CD14-positive monocyte (primary cell): ENCODE results near the gene EDRF1. TPM values are rescaled to one million over a fixed set of nuclear protein-coding genes. Genes with fewer than 3 reads are reported as not detected.

Source experiments
- DNase-seq, 3 donors: peaks; one replicate each; pipeline ENCODE4 v3.0.0-alpha.2; 2011 to 2022
- H2AFZ ChIP-seq: 2 replicates; pipeline ENCODE4 v1.6.0; 2012; ENCODE audit warnings: mild to moderate bottlenecking, low read depth, low read length, inconsistent platforms; ENCODE audit not compliant: insufficient read depth, poor library complexity, severe bottlenecking
- H3K27ac ChIP-seq, 2 donors: 1 replicate in 1 of 2; 2 replicates in 1 of 2; pipeline ENCODE4 v1.5.1; 2012 to 2013; ENCODE audit warnings: low read length in 2 of 2, control low read depth in 1 of 2, inconsistent platforms in 1 of 2, low read depth in 1 of 2, mild to moderate bottlenecking in 1 of 2
- H3K27me3 ChIP-seq, 2 donors: one replicate each; pipeline versions ENCODE4 v1.6.0 to v1.6.1; 2011 to 2013; ENCODE audit warnings: low read length in 2 of 2; ENCODE audit not compliant: control insufficient read depth in 2 of 2, insufficient read depth in 2 of 2
- H3K36me3 ChIP-seq, 2 donors: replicated peaks in 1 of 2; 1 replicate in 1 of 2; 2 replicates in 1 of 2; pipeline versions ENCODE4 v1.5.1 to v1.6.1; 2012 to 2013; ENCODE audit warnings: low read length in 2 of 2, control low read depth in 1 of 2, inconsistent platforms in 1 of 2, mild to moderate bottlenecking in 1 of 2; ENCODE audit not compliant: insufficient read depth in 2 of 2, control insufficient read depth in 1 of 2
- H3K4me1 ChIP-seq, 2 donors: 1 replicate in 1 of 2; 2 replicates in 1 of 2; pipeline versions ENCODE4 v1.5.1 to v1.6.1; 2012 to 2013; ENCODE audit warnings: low read length in 2 of 2, control low read depth in 1 of 2, inconsistent platforms in 1 of 2, mild to moderate bottlenecking in 1 of 2, moderate library complexity in 1 of 2; ENCODE audit not compliant: insufficient read depth in 2 of 2, control insufficient read depth in 1 of 2
- H3K4me2 ChIP-seq: replicated peaks from 2 replicates; pipeline ENCODE3; 2012; ENCODE audit warnings: low read length, moderate library complexity, mild to moderate bottlenecking; ENCODE audit not compliant: poor library complexity, severe bottlenecking; ENCODE audit errors: extremely low read depth
- H3K4me3 ChIP-seq, 3 experiments: fragments of 200-600 bp in 1 of 3; sonication (generic) in 1 of 3; replicated peaks in 1 of 3; 1 replicate in 2 of 3; 2 replicates in 1 of 3; pipeline ENCODE4 v1.5.1; 2011 to 2013; ENCODE audit warnings: low read length in 3 of 3, mild to moderate bottlenecking in 3 of 3, control low read depth in 2 of 3, low read depth in 2 of 3, inconsistent platforms in 1 of 3, moderate library complexity in 1 of 3
- H3K79me2 ChIP-seq: 2 replicates; pipeline ENCODE4 v1.6.0; 2012; ENCODE audit warnings: mild to moderate bottlenecking, control low read depth, inconsistent platforms, low read length, moderate library complexity; ENCODE audit not compliant: insufficient read depth
- H3K9ac ChIP-seq: 2 replicates; pipeline ENCODE4 v1.6.0; 2017; ENCODE audit warnings: low read length, mild to moderate bottlenecking; ENCODE audit not compliant: insufficient read depth, poor library complexity, severe bottlenecking
- H3K9me3 ChIP-seq, 2 donors: replicated peaks in 1 of 2; 1 replicate in 1 of 2; 2 replicates in 1 of 2; pipeline versions ENCODE4 v1.5.1 to v1.6.1; 2012 to 2013; ENCODE audit warnings: low read length in 2 of 2, control low read depth in 1 of 2; ENCODE audit not compliant: control insufficient read depth in 1 of 2, insufficient read depth in 1 of 2
- H4K20me1 ChIP-seq: 2 replicates; pipeline ENCODE4 v1.6.0; 2012; ENCODE audit warnings: mild to moderate bottlenecking, low read length, control low read depth, moderate library complexity; ENCODE audit not compliant: insufficient read depth
- H3K27ac Mint-ChIP-seq, 7 donors: one replicate each; pipeline ENCODE4 v1.8.0; 2020; ENCODE audit warnings: mild to moderate bottlenecking in 7 of 7, mixed read lengths in 7 of 7, moderate library complexity in 6 of 7, inconsistent platforms in 2 of 7
- H3K27me3 Mint-ChIP-seq, 3 donors: one replicate each; pipeline ENCODE4 v1.8.0; 2021 to 2022; ENCODE audit warnings: low read depth in 3 of 3, mild to moderate bottlenecking in 3 of 3, mixed read lengths in 3 of 3, moderate library complexity in 3 of 3, inconsistent platforms in 1 of 3
- H3K36me3 Mint-ChIP-seq, 2 donors: one replicate each; pipeline ENCODE4 v1.8.0; 2020; ENCODE audit warnings: mixed read lengths in 2 of 2, inconsistent platforms in 1 of 2, mild to moderate bottlenecking in 1 of 2
- H3K4me1 Mint-ChIP-seq: one replicate; pipeline ENCODE4 v1.8.0; 2020; ENCODE audit warnings: mild to moderate bottlenecking, mixed read lengths
- H3K4me3 Mint-ChIP-seq, 2 donors: one replicate each; pipeline ENCODE4 v1.8.0; 2020; ENCODE audit warnings: mild to moderate bottlenecking in 2 of 2, mixed read lengths in 2 of 2, moderate library complexity in 1 of 2
- H3K9me3 Mint-ChIP-seq, 7 donors: one replicate each; pipeline ENCODE4 v1.8.0; 2020 to 2022; ENCODE audit warnings: mixed read lengths in 7 of 7, mild to moderate bottlenecking in 6 of 7, moderate library complexity in 6 of 7, inconsistent platforms in 2 of 7
- CTCF ChIP-seq: fragments of 200-600 bp; IDR thresholded peaks from one replicate; pipeline ENCODE4 v1.8.0; 2022; ENCODE audit warnings: antibody characterized with exemption, mild to moderate bottlenecking
- WGBS: methylation state at CpG from one replicate; pipeline ENCODE4 v1.1.5; 2013; ENCODE audit warnings: missing lambda C conversion rate; ENCODE audit not compliant: insufficient coverage; 5-methylcytosine and 5-hydroxymethylcytosine counted together
- intact Hi-C, 2 donors: fragments of 100-400 bp; cut with micrococcal nuclease; formaldehyde crosslinking; loops; one replicate each; pipeline versions ENCODE4 v1.15.0 to v1.15.1; 2023
- polyA plus RNA-seq, 3 donors: library from polyadenylated mRNA; depleted of rRNA in 1 of 3; unstranded in 2 of 3; stranded (reverse) in 1 of 3; fragments of 300-500 nt in 2 of 3; fragments of >200 nt in 1 of 3; fragmentation: Illumina TruSeq in 2 of 3; gene quantifications; 1 replicate in 2 of 3; 2 replicates in 1 of 3; pipeline ENCODE4 v1.2.3, GENCODE V29; 2012 to 2021

The EDRF1 gene
- polyA plus RNA-seq, 3 donors, result 4.6 to 21.4 (median 5.3) TPM

GRCh38 chr10:125769175-125769574 is 49.7 kb downstream of the EDRF1 start:
- no peaks in the 10 kb centered on the region for H3K4me1 ChIP-seq
- H3K9me3 ChIP-seq, result no peaks in the 10 kb centered on the region
- no peak overlapping the region for H3K27ac ChIP-seq
- H3K36me3 Mint-ChIP-seq, result peaks cover 36 to 41% of the 10 kb centered on the region in 2 donors
- TF ChIP-seq CTCF, result no peak
- H3K79me2 ChIP-seq, result no peaks in the 10 kb centered on the region
- no peak overlapping the region for H3K4me3 ChIP-seq
- H3K9me3 Mint-ChIP-seq, result peaks cover 0 to 3% (median 0%) of the 10 kb centered on the region in 7 donors
- H3K27ac Mint-ChIP-seq, result no peak overlapping the region
- peaks cover 18 to 41% of the 10 kb centered on the region in 2 donors for H3K36me3 ChIP-seq
- peaks cover under 1 to 6% (median 2%) of the 10 kb centered on the region in 3 donors for H3K27me3 Mint-ChIP-seq
- H2AFZ ChIP-seq, result no peak overlapping the region
- intact Hi-C loops, result no loop called here
- DNase-seq, result no peak
- no peaks in the 10 kb centered on the region for H4K20me1 ChIP-seq
- WGBS, result 96% methylated on average over 12 of the region's 12 CpGs
- H3K4me3 Mint-ChIP-seq, result no peak overlapping the region
- H3K27me3 ChIP-seq, result no peaks in the 10 kb centered on the region
- H3K9ac ChIP-seq, result no peak overlapping the region
- H3K4me1 Mint-ChIP-seq, result no peaks in the 10 kb centered on the region
- H3K4me2 ChIP-seq, result no peak overlapping the region

- peaks cover 21 to 25% of the 10 kb centered on the region in 2 donors for H3K36me3 Mint-ChIP-seq
- no peaks in the 10 kb centered on the region for H3K9me3 ChIP-seq
- no peak for TF ChIP-seq CTCF
- DNase-seq, result no peak
- no peak overlapping the region for H3K27ac ChIP-seq
- H3K4me3 Mint-ChIP-seq, result no peak overlapping the region
- peaks cover 2 to 10% (median 4%) of the 10 kb centered on the region in 3 donors for H3K27me3 Mint-ChIP-seq
- peaks cover 0 to 4% (median 2%) of the 10 kb centered on the region in 7 donors for H3K9me3 Mint-ChIP-seq
- H3K4me3 ChIP-seq, result no peak overlapping the region
- no peak overlapping the region for H2AFZ ChIP-seq
- no peaks in the 10 kb centered on the region for H3K27me3 ChIP-seq
- no peak overlapping the region for H3K9ac ChIP-seq
- no peaks in the 10 kb centered on the region for H3K4me1 ChIP-seq
- no peak overlapping the region for H3K27ac Mint-ChIP-seq
- peaks cover 2 to 24% of the 10 kb centered on the region in 2 donors for H3K36me3 ChIP-seq
- WGBS, result 93% methylated on average over 2 of the region's 5 CpGs
- no peaks in the 10 kb centered on the region for H3K79me2 ChIP-seq
- H3K4me1 Mint-ChIP-seq, result no peaks in the 10 kb centered on the region
- intact Hi-C loops, result no loop called here
- no peaks in the 10 kb centered on the region for H4K20me1 ChIP-seq
- H3K4me2 ChIP-seq, result no peak overlapping the region
These were observed 51.3 kb downstream of the EDRF1 start for GRCh38 chr10:125770844-125771243.
